K562 (cell line): ENCODE results near the gene AGAP1. TPM values are rescaled to one million over a fixed set of nuclear protein-coding genes. Genes with fewer than 3 reads are reported as not detected.

ENCODE experiments used
- ATAC-seq: fragments of 200-7000 bp; cut with Tn5 transposase; 3 replicates; pipeline ENCODE4 v1.9.1; 2020; ENCODE audit warnings: moderate library complexity
- BruUV-seq: library from RNA; stranded (reverse); fragments of 400-500 nt; replicated peaks from 2 replicates; lab custom pipeline; 2021; lab: Mats Ljungman, UMichigan
- CTCF ChIA-PET: fragments of 300-600 bp; formaldehyde crosslinking; extraction: SDS; loops from one replicate; lab custom pipeline; 2021; ENCODE audit warnings: low intra/inter-chr PET ratio; lab: Yijun Ruan, JAX
- POLR2A ChIA-PET: fragments of 300-600, 350-650 bp; sonication (Branson Sonifier 250); formaldehyde crosslinking; extraction: SDS; loops from one replicate; lab custom pipeline; 2021; ENCODE audit warnings: antibody characterized with exemption, inconsistent platforms; lab: Yijun Ruan, JAX
- DNase-seq, 4 experiments: peaks; one replicate each; pipeline versions ENCODE4 v3.0.0 to v3.0.0-alpha.2; 2011 to 2018; ENCODE audit warnings: low spot score in 3 of 4, mixed read lengths in 3 of 4; ENCODE audit errors: extremely low read depth in 1 of 4
- FAIRE-seq: peaks from 2 replicates; lab custom pipeline; 2011; peaks lifted over from hg19 to GRCh38; lab: Jason Lieb, UNC
- H2AFZ ChIP-seq: 2 replicates; pipeline ENCODE4 v1.6.0; 2011; ENCODE audit warnings: low read depth, low read length, control low read depth, inconsistent platforms
- H3K27ac ChIP-seq: fragments of 200-600 bp; 3 replicates; pipeline ENCODE4 v1.8.0; 2011; ENCODE audit warnings: low read depth, mild to moderate bottlenecking, control low read depth, inconsistent platforms, low read length, moderate library complexity, mixed read lengths; ENCODE audit errors: extremely low read depth
- H3K27me3 ChIP-seq, 2 experiments: fragments of 300-600 bp in 1 of 2; 2 replicates in 1 of 2; 3 replicates in 1 of 2; pipeline versions ENCODE4 v1.6.0 to v1.8.0; 2011; ENCODE audit warnings: inconsistent platforms in 2 of 2, low read length in 2 of 2, mild to moderate bottlenecking in 1 of 2, mixed read lengths in 1 of 2, moderate library complexity in 1 of 2; ENCODE audit not compliant: control insufficient read depth in 2 of 2, insufficient read depth in 2 of 2
- H3K36me3 ChIP-seq: fragments of 300-600 bp; 3 replicates; pipeline ENCODE4 v1.8.0; 2011; ENCODE audit warnings: mild to moderate bottlenecking, low read length, inconsistent platforms; ENCODE audit not compliant: control insufficient read depth, insufficient read depth
- H3K4me1 ChIP-seq, 2 experiments: fragments of 200-600 bp in 1 of 2; replicated peaks in 1 of 2; 2 replicates in 1 of 2; 3 replicates in 1 of 2; pipeline versions ENCODE4 v1.5.1 to v1.8.0; 2011; ENCODE audit warnings: inconsistent platforms in 2 of 2, low read length in 2 of 2, mild to moderate bottlenecking in 1 of 2, mixed read lengths in 1 of 2, moderate library complexity in 1 of 2; ENCODE audit not compliant: control insufficient read depth in 2 of 2, insufficient read depth in 2 of 2
- H3K4me2 ChIP-seq: 2 replicates; pipeline ENCODE4 v1.6.1; 2011; ENCODE audit warnings: low read length, control low read depth, inconsistent platforms, mixed read lengths; ENCODE audit not compliant: insufficient read depth
- H3K4me3 ChIP-seq: fragments of 200-600 bp; sonication (generic), shearing (Covaris generic); 2 replicates; pipeline ENCODE4 v1.5.1; 2016; ENCODE audit warnings: control low read depth, inconsistent platforms
- H3K79me2 ChIP-seq: fragments of 200-600 bp; 3 replicates; pipeline ENCODE4 v1.8.0; 2011; ENCODE audit warnings: low read length, inconsistent platforms; ENCODE audit not compliant: control insufficient read depth, insufficient read depth
- H3K9ac ChIP-seq, 2 experiments: 2 replicates each; pipeline versions ENCODE4 v1.6.0 to v1.6.1; 2011; ENCODE audit warnings: low read depth in 2 of 2, low read length in 2 of 2, control low read depth in 1 of 2, inconsistent platforms in 1 of 2, mild to moderate bottlenecking in 1 of 2, mixed read lengths in 1 of 2; ENCODE audit not compliant: insufficient read depth in 1 of 2
- H3K9me1 ChIP-seq: one replicate; pipeline ENCODE4 v1.6.0; 2011; ENCODE audit warnings: inconsistent platforms, mild to moderate bottlenecking, low read length, moderate library complexity; ENCODE audit not compliant: control insufficient read depth, insufficient read depth
- H3K9me3 ChIP-seq: replicated peaks from 2 replicates; pipeline ENCODE4 v1.5.1; 2011; ENCODE audit warnings: low read depth, low read length, inconsistent platforms; ENCODE audit not compliant: control insufficient read depth, insufficient read depth
- H4K20me1 ChIP-seq: replicated peaks from 2 replicates; pipeline ENCODE4 v1.6.1; 2011; ENCODE audit warnings: low read length, inconsistent platforms, mixed read lengths; ENCODE audit not compliant: control insufficient read depth, insufficient read depth
- CEBPZ ChIP-seq: fragments of 150-350 bp; IDR thresholded peaks from 2 replicates; pipeline ENCODE4 v1.6.1; 2014; ENCODE audit warnings: low read depth, mild to moderate bottlenecking, low read length, borderline replicate concordance
- CREBBP ChIP-seq: IDR thresholded peaks from one replicate; pipeline ENCODE4 v1.6.1; 2012; ENCODE audit warnings: low read depth, mild to moderate bottlenecking, control low read depth, inconsistent platforms, low read length
- ETV6 ChIP-seq, 3 experiments: fragments of 150-350 bp in 1 of 3; sonication (generic) in 1 of 3; formaldehyde crosslinking in 1 of 3; IDR thresholded peaks; 2 replicates each; pipeline versions ENCODE4 v1.6.1 to v1.8.0; 2014 to 2022; ENCODE audit warnings: borderline replicate concordance in 2 of 3, low read depth in 2 of 3, antibody characterized with exemption in 1 of 3, low read length in 1 of 3, mild to moderate bottlenecking in 1 of 3, missing genetic modification reagents in 1 of 3
- GTF2A2 ChIP-seq: IDR thresholded peaks from 2 replicates; pipeline ENCODE4 v1.6.1; 2016; ENCODE audit warnings: mild to moderate bottlenecking, missing genetic modification characterization, missing compliant biosample characterization
- KDM4B ChIP-seq, 2 experiments: fragments of 450-650 bp in 1 of 2; sonication (generic) in 1 of 2; IDR thresholded peaks; 2 replicates each; pipeline ENCODE4 v1.6.1; 2016 to 2017; ENCODE audit warnings: borderline replicate concordance in 2 of 2, antibody characterized with exemption in 1 of 2, low read depth in 1 of 2, mild to moderate bottlenecking in 1 of 2
- KDM5B ChIP-seq: fragments of 200-600 bp; sonication (generic); IDR thresholded peaks from 2 replicates; pipeline ENCODE4 v1.6.1; 2012; ENCODE audit warnings: low read depth, mild to moderate bottlenecking, moderate library complexity, low read length, control low read depth, inconsistent platforms; ENCODE audit not compliant: insufficient replicate concordance
- RBM34 ChIP-seq: fragments of 200-400 bp; formaldehyde crosslinking; IDR thresholded peaks from 2 replicates; pipeline ENCODE4 v1.6.1; 2018; ENCODE audit warnings: low read length, borderline replicate concordance; ENCODE audit not compliant: insufficient read depth
- RFX1 ChIP-seq: fragments of 450-650 bp; IDR thresholded peaks from 2 replicates; pipeline ENCODE4 v1.6.1; 2016; ENCODE audit warnings: mild to moderate bottlenecking, moderate library complexity
- SIX5 ChIP-seq, 2 experiments: IDR thresholded peaks; 2 replicates each; pipeline ENCODE4 v1.6.1; 2011; ENCODE audit warnings: low read length in 2 of 2, borderline replicate concordance in 1 of 2, low read depth in 1 of 2, mild to moderate bottlenecking in 1 of 2, moderate library complexity in 1 of 2; ENCODE audit not compliant: insufficient read depth in 1 of 2
- ZNF347 ChIP-seq: fragments of 450-650 bp; formaldehyde crosslinking; IDR thresholded peaks from 2 replicates; pipeline ENCODE4 v1.4.0; 2020; ENCODE audit warnings: low read depth, mild to moderate bottlenecking, moderate library complexity
- ZNF384 ChIP-seq: IDR thresholded peaks from 2 replicates; pipeline ENCODE4 v1.6.1; 2012; ENCODE audit warnings: low read depth, low read length, improper control_type of control experiment
- ZNF436 ChIP-seq: fragments of 250-450, 450-650 bp; sonication (Bioruptor Pico); formaldehyde crosslinking; IDR thresholded peaks from 2 replicates; pipeline ENCODE4 v1.7.0; 2020; ENCODE audit warnings: mild to moderate bottlenecking
- WGBS: fragments of 100-300 bp; shearing (Covaris generic); methylation state at CpG from one replicate; pipeline ENCODE4 v1.1.6; 2016; ENCODE audit warnings: low coverage, mixed read lengths; ENCODE audit not compliant: insufficient coverage; ENCODE audit errors: missing lambda C conversion rate; 5-methylcytosine and 5-hydroxymethylcytosine counted together
- in situ Hi-C: fragments of 300-500 bp; cut with MboI; formaldehyde crosslinking; loops from 4 replicates; pipeline ENCODE4 v1.15.0; 2018; ENCODE audit warnings: inconsistent platforms, mixed read lengths
- intact Hi-C: fragments of 100-400 bp; cut with micrococcal nuclease; formaldehyde crosslinking; loops from 2 replicates; pipeline ENCODE4 v1.14.2; 2022
- polyA plus RNA-seq, 8 experiments: library from polyadenylated mRNA; depleted of rRNA in 4 of 8; stranded (reverse) in 5 of 8; unstranded in 3 of 8; fragments of >200 nt; fragmentation: Nextera tagmentation in 2 of 8; fragmentation: Illumina TruSeq in 1 of 8; extraction: Ambion mirVana in 2 of 8; extraction: Trizol in 1 of 8; gene quantifications; 2 replicates each; pipeline versions ENCODE4 v1.2.1 to v1.2.3, GENCODE V29; 2011 to 2014; ENCODE audit warnings: inconsistent platforms in 1 of 8, missing spikeins in 1 of 8
- total RNA-seq, 7 experiments: library from RNA; depleted of rRNA in 6 of 7; stranded (reverse); fragments of >200 nt in 6 of 7; fragmentation: Illumina TruSeq in 2 of 7; extraction: Trizol in 2 of 7; gene quantifications; 2 replicates each; pipeline versions ENCODE4 v1.2.1 to v1.2.3, GENCODE V29; 2011 to 2021; ENCODE audit warnings: low replicate concordance in 1 of 7

AGAP1 gene
- total and polyA plus RNA-seq, 9 of the 15 experiments (the other 6 are each of a cell fraction or from before 2014, with no cell fraction given): 1.3 to 24.0 (median 10.6) TPM

GRCh38 chr2:235603659-235604058 lies 109.8 kb downstream of the AGAP1 start:
- BruUV-seq: no TSS peak
- ATAC-seq: no peak
- in situ Hi-C loops: no loop called here
- TF ChIP-seq ETV6 (IDR thresholded peaks at IDR 0.05; ENCODE audit: borderline replicate concordance in 1 of 2, low read depth in 2 of 2, low read length in 1 of 2) (no peak), ETV6 (CRISPR knock-in tag; IDR thresholded peaks at IDR 0.05; ENCODE audit: borderline replicate concordance) (no peak), ZNF436 (CRISPR knock-in tag) (no peak), KDM5B (no peak), CREBBP (no peak), SIX5 (IDR thresholded peaks at IDR 0.05; ENCODE audit: borderline replicate concordance in 1 of 2, insufficient read depth in 1 of 2, low read depth in 1 of 2, low read length in 2 of 2) (no peak), ZNF347 (CRISPR knock-in tag) (no peak), KDM4B (IDR thresholded peaks at IDR 0.05; ENCODE audit: borderline replicate concordance in 2 of 2, low read depth in 1 of 2) (no peak), RBM34 (no peak), GTF2A2 (tag) (no peak), CEBPZ (no peak), RFX1 (no peak), ZNF384 (no peak)
- TF ChIP-seq, all 486 proteins: peak for 0
- DNase-seq: no peak
- no peak overlapping the region for H3K4me3 ChIP-seq
- POLR2A ChIA-PET: no interaction called here
- no peaks in the 10 kb centered on the region for H3K9me1 ChIP-seq
- no peak overlapping the region for H2AFZ ChIP-seq
- intact Hi-C loops: no loop called here
- FAIRE-seq: no peak
- H3K9ac ChIP-seq: no peak overlapping the region
- H4K20me1 ChIP-seq: 0 out of 2 replicates have a peak, but pooled peaks cover 6% of the 10 kb centered on the region
- no peaks in the 10 kb centered on the region for H3K9me3 ChIP-seq
- no peaks in the 10 kb centered on the region for H3K27me3 ChIP-seq
- no peak overlapping the region for H3K27ac ChIP-seq
- no peak overlapping the region for H3K4me2 ChIP-seq
- 82% methylated on average over 8 of the region's 8 CpGs for WGBS
- H3K36me3 ChIP-seq: no peaks in the 10 kb centered on the region
- H3K79me2 ChIP-seq: peaks cover 58% of the 10 kb centered on the region
- no peaks in the 10 kb centered on the region; a peak in 1 of 5 replicates for H3K4me1 ChIP-seq
- CTCF ChIA-PET: no interaction called here
